DOHH2 (cell line): ENCODE results near the gene MAGT1.

Experiments used
- H3F3A ChIP-seq: fragments of 200-600 bp; sonication (generic), shearing (Covaris generic); 2 replicates; pipeline ENCODE4 v1.6.0; 2016; ENCODE audit warnings: antibody characterized with exemption, mild to moderate bottlenecking; ENCODE audit not compliant: control insufficient read depth, insufficient read depth
- H3K27ac ChIP-seq: fragments of 200-600 bp; sonication (generic); 2 replicates; pipeline ENCODE4 v1.5.1; 2014; ENCODE audit warnings: low read depth, mild to moderate bottlenecking, low read length, moderate library complexity
- H3K27me3 ChIP-seq: fragments of 200-600 bp; sonication (generic); 2 replicates; pipeline ENCODE4 v1.6.1; 2014; ENCODE audit warnings: mild to moderate bottlenecking, low read length, mixed read lengths; ENCODE audit not compliant: control insufficient read depth
- H3K36me3 ChIP-seq: fragments of 200-600 bp; sonication (generic); 2 replicates; pipeline ENCODE4 v1.6.1; 2014; ENCODE audit warnings: mild to moderate bottlenecking, low read length, moderate library complexity, mixed read lengths; ENCODE audit not compliant: control insufficient read depth
- H3K4me1 ChIP-seq: fragments of 200-600 bp; sonication (generic); 2 replicates; pipeline ENCODE4 v1.6.1; 2014; ENCODE audit warnings: mild to moderate bottlenecking, low read length, mixed read lengths; ENCODE audit not compliant: control insufficient read depth
- H3K4me2 ChIP-seq: fragments of 200-600 bp; sonication (generic); 2 replicates; pipeline ENCODE4 v1.6.0; 2014; ENCODE audit warnings: mild to moderate bottlenecking, low read length, moderate library complexity
- H3K4me3 ChIP-seq: fragments of 200-600 bp; sonication (generic); 2 replicates; pipeline ENCODE4 v1.5.1; 2014; ENCODE audit warnings: mild to moderate bottlenecking, low read length, mixed read lengths
- H3K79me2 ChIP-seq: fragments of 200-600 bp; sonication (generic); 2 replicates; pipeline ENCODE4 v1.6.1; 2014; ENCODE audit warnings: mild to moderate bottlenecking, low read length, mixed read lengths; ENCODE audit not compliant: control insufficient read depth
- H3K9me2 ChIP-seq: fragments of 200-600 bp; sonication (generic); replicated peaks from 2 replicates; pipeline ENCODE4 v1.6.1; 2014; ENCODE audit warnings: mild to moderate bottlenecking, low read length, mixed read lengths; ENCODE audit not compliant: control insufficient read depth
- H3K9me3 ChIP-seq: fragments of 200-600 bp; sonication (generic); 2 replicates; pipeline ENCODE4 v1.6.1; 2014; ENCODE audit warnings: antibody characterized with exemption, low read length, mixed read lengths; ENCODE audit not compliant: control insufficient read depth, insufficient read depth
- H4K20me1 ChIP-seq: fragments of 200-600 bp; sonication (generic); 2 replicates; pipeline ENCODE4 v1.6.0; 2014; ENCODE audit warnings: low read depth, mild to moderate bottlenecking, antibody characterized with exemption, low read length, moderate library complexity; ENCODE audit not compliant: control insufficient read depth, insufficient read depth
- CTCF ChIP-seq: fragments of 200-600 bp; sonication (generic); IDR thresholded peaks from one replicate; pipeline ENCODE4 v1.5.1; 2014; ENCODE audit warnings: antibody characterized with exemption, mild to moderate bottlenecking, low read depth, low read length; ENCODE audit not compliant: poor library complexity, severe bottlenecking
- EZH2phosphoT487 ChIP-seq: fragments of 200-600 bp; sonication (generic); IDR thresholded peaks from 2 replicates; pipeline ENCODE4 v1.6.1; 2017; ENCODE audit warnings: borderline replicate concordance, mild to moderate bottlenecking, antibody characterized with exemption, low read length, moderate library complexity, mixed read lengths

Gene MAGT1

GRCh38 chrX:77785486-77786364, 109.5 kb downstream of the MAGT1 start, which contains the start of gene ATRX:
TSS of gene ATRX (minus strand) at chrX:77786216. CDS start at chrX:77786001, 215 bp downstream.
- no peaks in the 10 kb centered on the region for H3K9me3 ChIP-seq
- H3K4me2 ChIP-seq: peak within 1 kb of the TSS; percentile 78
- no peaks in the 10 kb centered on the region for H3K27me3 ChIP-seq
- peaks cover 17% of the 10 kb centered on the region for H3K36me3 ChIP-seq
- peaks cover 59% of the 10 kb centered on the region for H3K79me2 ChIP-seq
- no peaks in the 10 kb centered on the region for H4K20me1 ChIP-seq
- H3K4me1 ChIP-seq: peaks cover 23% of the 10 kb centered on the region
- peak within 1 kb of the TSS; percentile 88 for H3K4me3 ChIP-seq
- TF ChIP-seq EZH2phosphoT487 (no peak), CTCF (no peak)
- no peaks in the 10 kb centered on the region for H3F3A ChIP-seq
- H3K27ac ChIP-seq: peak within 1 kb of the TSS; percentile 77
- no peaks in the 10 kb centered on the region for H3K9me2 ChIP-seq

GRCh38 chrX:77779695-77780094, 115.5 kb downstream of the MAGT1 start:
- TF ChIP-seq EZH2phosphoT487 (no peak), CTCF (no peak)
- Histone ChIP-seq H3K79me2 (peaks cover 100% of the 10 kb centered on the region), H3K27me3 (no peaks in the 10 kb centered on the region), H3K4me3 (no peak overlapping the region), H3K9me2 (no peaks in the 10 kb centered on the region), H4K20me1 (no peaks in the 10 kb centered on the region), H3F3A (no peaks in the 10 kb centered on the region), H3K36me3 (peaks cover 15% of the 10 kb centered on the region), H3K9me3 (no peaks in the 10 kb centered on the region), H3K4me2 (no peak overlapping the region), H3K4me1 (peaks cover 16% of the 10 kb centered on the region), H3K27ac (no peak overlapping the region)

- H3K79me2 ChIP-seq: peaks cover 100% of the 10 kb centered on the region
- peaks cover 5% of the 10 kb centered on the region; the same call in 1 of the 2 replicates for H3K4me1 ChIP-seq
- no peaks in the 10 kb centered on the region for H3K27me3 ChIP-seq
- H3K4me2 ChIP-seq: no peak overlapping the region
- H3K9me2 ChIP-seq: no peaks in the 10 kb centered on the region
- H3K9me3 ChIP-seq: no peaks in the 10 kb centered on the region
- H3K36me3 ChIP-seq: no peaks in the 10 kb centered on the region
- H4K20me1 ChIP-seq: no peaks in the 10 kb centered on the region
- H3F3A ChIP-seq: no peaks in the 10 kb centered on the region
- TF ChIP-seq CTCF: no peak
- TF ChIP-seq EZH2phosphoT487: no peak
- H3K27ac ChIP-seq: no peak overlapping the region
- no peak overlapping the region for H3K4me3 ChIP-seq
Observed at GRCh38 chrX:77776659-77777058, 118.6 kb downstream of the MAGT1 start.
